PFSK-1 (cell line): ENCODE data around the gene TMEM273.

Source experiments
- FOXP2 ChIP-seq: optimal IDR thresholded peaks from 2 replicates; pipeline ENCODE3; 2011; ENCODE audit warnings: borderline replicate concordance, control low read depth, inconsistent platforms; ENCODE audit not compliant: insufficient read depth; ENCODE audit errors: extremely low read length, extremely low read depth
- POLR2AphosphoS5 ChIP-seq: IDR thresholded peaks from 2 replicates; pipeline ENCODE4 v1.6.1; 2012; ENCODE audit warnings: low read depth, mild to moderate bottlenecking, control low read depth, low read length, moderate library complexity
- SIN3A ChIP-seq: IDR thresholded peaks from 2 replicates; pipeline ENCODE4 v1.6.1; 2012; ENCODE audit warnings: mild to moderate bottlenecking, low read length, moderate library complexity, borderline replicate concordance; ENCODE audit not compliant: insufficient read depth
- TAF1 ChIP-seq: IDR thresholded peaks from 2 replicates; pipeline ENCODE4 v1.6.1; 2012; ENCODE audit warnings: low read length, control low read depth, borderline replicate concordance; ENCODE audit not compliant: insufficient read depth
- TF ChIP-seq, protein P1 (sequence below), 2 experiments: IDR thresholded peaks; 2 replicates each; pipeline versions ENCODE4 v1.6.1 to v1.8.0; 2011 to 2012; ENCODE audit warnings: low read depth in 2 of 2, low read length in 2 of 2, control low read depth in 1 of 2, inconsistent platforms in 1 of 2, mild to moderate bottlenecking in 1 of 2, moderate library complexity in 1 of 2; ENCODE audit not compliant: insufficient read depth in 1 of 2

Gene TMEM273

DNA sequence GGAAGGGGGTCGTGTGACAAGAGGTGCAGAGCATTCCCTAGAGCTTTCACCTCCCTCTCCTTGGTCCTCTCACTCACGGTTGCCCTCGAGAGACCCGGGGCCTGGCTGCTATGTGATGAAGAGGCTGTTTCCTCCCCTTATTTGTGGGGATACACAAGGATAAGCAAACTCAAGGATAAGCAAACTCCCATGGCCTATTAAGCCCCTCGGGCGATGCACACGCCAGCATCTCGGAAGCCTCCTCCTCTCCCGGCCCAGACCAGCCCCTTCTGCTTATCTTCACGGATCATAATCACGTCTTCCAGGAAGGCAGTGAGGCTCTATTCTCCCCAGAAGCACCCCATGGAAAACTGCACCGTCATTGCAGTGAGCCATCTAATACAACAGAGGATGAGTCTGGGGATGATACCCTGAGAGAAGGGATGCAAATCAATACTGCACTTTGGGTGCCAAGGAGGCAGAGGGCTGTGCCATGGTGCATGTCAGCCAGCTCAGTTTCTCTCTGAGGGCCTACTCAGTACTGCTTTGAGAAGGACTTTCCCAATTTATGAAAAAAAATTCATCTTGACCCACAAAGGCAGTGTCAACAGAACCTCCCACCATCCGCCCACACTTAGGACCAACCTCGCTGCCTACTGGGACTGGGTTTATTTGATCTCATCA, 22.2 kb downstream of the TMEM273 start:
- no peak for TF ChIP-seq POLR2AphosphoS5
- TF ChIP-seq, protein P1, sequence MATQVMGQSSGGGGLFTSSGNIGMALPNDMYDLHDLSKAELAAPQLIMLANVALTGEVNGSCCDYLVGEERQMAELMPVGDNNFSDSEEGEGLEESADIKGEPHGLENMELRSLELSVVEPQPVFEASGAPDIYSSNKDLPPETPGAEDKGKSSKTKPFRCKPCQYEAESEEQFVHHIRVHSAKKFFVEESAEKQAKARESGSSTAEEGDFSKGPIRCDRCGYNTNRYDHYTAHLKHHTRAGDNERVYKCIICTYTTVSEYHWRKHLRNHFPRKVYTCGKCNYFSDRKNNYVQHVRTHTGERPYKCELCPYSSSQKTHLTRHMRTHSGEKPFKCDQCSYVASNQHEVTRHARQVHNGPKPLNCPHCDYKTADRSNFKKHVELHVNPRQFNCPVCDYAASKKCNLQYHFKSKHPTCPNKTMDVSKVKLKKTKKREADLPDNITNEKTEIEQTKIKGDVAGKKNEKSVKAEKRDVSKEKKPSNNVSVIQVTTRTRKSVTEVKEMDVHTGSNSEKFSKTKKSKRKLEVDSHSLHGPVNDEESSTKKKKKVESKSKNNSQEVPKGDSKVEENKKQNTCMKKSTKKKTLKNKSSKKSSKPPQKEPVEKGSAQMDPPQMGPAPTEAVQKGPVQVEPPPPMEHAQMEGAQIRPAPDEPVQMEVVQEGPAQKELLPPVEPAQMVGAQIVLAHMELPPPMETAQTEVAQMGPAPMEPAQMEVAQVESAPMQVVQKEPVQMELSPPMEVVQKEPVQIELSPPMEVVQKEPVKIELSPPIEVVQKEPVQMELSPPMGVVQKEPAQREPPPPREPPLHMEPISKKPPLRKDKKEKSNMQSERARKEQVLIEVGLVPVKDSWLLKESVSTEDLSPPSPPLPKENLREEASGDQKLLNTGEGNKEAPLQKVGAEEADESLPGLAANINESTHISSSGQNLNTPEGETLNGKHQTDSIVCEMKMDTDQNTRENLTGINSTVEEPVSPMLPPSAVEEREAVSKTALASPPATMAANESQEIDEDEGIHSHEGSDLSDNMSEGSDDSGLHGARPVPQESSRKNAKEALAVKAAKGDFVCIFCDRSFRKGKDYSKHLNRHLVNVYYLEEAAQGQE (IDR thresholded peaks at IDR 0.05; ENCODE audit: insufficient read depth in 1 of 2, low read depth in 2 of 2, low read length in 2 of 2): no peak
- TF ChIP-seq SIN3A: no peak
- no peak for TF ChIP-seq TAF1
- TF ChIP-seq FOXP2: no peak

DNA sequence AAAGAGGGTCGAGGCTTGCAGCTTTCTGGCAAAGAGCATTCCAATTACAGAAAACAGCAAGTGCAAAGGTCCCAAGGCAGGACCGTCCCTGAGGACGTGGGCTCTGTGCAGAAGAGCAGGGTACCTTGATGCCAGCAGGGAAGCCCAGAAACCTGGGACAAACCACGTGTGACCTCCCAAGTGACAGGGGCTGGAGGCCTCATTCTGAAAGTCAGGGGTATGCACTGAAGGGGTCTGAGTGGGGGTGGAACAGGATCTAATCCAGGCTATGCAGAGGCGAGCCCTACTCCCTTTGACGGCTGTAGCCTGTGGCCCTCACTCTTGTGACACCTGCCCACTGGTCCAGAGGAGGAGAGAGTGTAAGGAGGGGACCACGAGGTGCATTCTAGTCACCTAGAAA, 22.9 kb downstream of the TMEM273 start:
- no peak for TF ChIP-seq POLR2AphosphoS5
- TF ChIP-seq FOXP2: no peak
- no peak for TF ChIP-seq SIN3A
- TF ChIP-seq TAF1: no peak
- TF ChIP-seq, protein P1 (IDR thresholded peaks at IDR 0.05; ENCODE audit: insufficient read depth in 1 of 2, low read depth in 2 of 2, low read length in 2 of 2): no peak

DNA sequence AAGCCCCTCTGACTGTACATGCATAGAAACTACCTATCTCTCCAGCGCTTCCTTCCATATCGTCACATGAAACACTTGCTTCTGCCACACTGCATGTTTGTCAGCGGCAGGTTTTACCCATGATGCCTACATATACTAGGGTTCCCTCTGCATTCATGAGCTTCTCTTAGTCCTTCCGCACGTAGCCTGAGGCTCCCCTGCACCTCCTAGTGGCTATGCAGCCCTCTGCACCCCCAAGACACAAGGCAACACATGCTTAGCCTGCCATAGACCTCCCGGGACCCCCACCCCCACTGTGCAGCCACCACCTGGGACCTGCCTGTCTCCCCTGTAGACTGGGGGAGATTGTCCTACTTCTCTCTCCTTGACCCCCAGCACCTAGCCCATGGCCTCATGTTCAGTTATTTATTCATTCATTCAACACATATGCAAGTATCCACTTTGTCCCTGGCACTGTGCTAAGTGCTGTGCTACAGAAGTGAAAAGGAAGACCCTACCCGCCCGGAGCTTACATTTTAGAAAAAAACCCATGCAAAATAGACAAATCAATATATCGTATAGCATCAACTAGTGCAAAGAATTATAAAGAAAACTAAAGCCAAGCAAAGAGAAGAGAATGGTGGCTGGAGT, 23.5 kb downstream of the TMEM273 start:
- no peak for TF ChIP-seq TAF1
- TF ChIP-seq SIN3A: no peak
- TF ChIP-seq, protein P1 (IDR thresholded peaks at IDR 0.05; ENCODE audit: insufficient read depth in 1 of 2, low read depth in 2 of 2, low read length in 2 of 2): no peak
- no peak for TF ChIP-seq POLR2AphosphoS5
- no peak for TF ChIP-seq FOXP2

DNA sequence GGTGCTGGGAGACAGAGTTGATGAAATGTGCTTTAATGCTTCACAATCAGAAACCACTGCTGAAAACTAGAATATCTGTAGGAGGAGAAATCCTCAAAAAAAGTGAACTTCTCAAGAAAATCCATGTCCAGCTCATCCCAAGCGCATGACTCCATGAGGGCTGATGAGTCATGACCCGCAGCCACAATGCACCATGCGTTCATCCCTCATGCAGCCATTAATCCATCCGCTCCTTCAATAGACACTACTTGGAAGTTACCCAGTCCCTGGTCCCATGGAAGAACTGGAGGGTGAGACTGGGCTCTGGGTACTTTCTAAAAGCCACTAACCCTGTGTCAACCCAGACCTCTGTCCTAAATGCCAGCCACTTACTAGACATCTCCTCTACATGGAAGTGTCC, 24.4 kb downstream of the TMEM273 start:
- TF ChIP-seq, protein P1 (IDR thresholded peaks at IDR 0.05; ENCODE audit: insufficient read depth in 1 of 2, low read depth in 2 of 2, low read length in 2 of 2): no peak
- TF ChIP-seq FOXP2: no peak
- no peak for TF ChIP-seq SIN3A
- no peak for TF ChIP-seq TAF1
